Mesendoderm (in vitro differentiated cells): ENCODE results near the gene IFFO2.
A peak's percentile ranks its signal among the peaks of the same experiment; 100 is the strongest.

Experiments
- DNase-seq: peaks from one replicate; pipeline ENCODE4 v3.0.0; 2013
- H2AK5ac ChIP-seq: 2 replicates; pipeline ENCODE4 v1.6.1; 2013; ENCODE audit warnings: low read length, inconsistent platforms
- H2BK120ac ChIP-seq: 2 replicates; pipeline ENCODE4 v1.6.1; 2013; ENCODE audit warnings: low read depth, mild to moderate bottlenecking, low read length, moderate library complexity, mixed read lengths
- H2BK15ac ChIP-seq: replicated peaks from 2 replicates; pipeline ENCODE4 v1.6.1; 2013; ENCODE audit warnings: low read depth, mild to moderate bottlenecking, moderate library complexity
- H2BK5ac ChIP-seq: 2 replicates; pipeline ENCODE4 v1.6.1; 2013; ENCODE audit warnings: low read length, inconsistent platforms
- H3K18ac ChIP-seq: 2 replicates; pipeline ENCODE4 v1.6.1; 2013; ENCODE audit warnings: mild to moderate bottlenecking, low read length, mixed read lengths
- H3K23ac ChIP-seq: one replicate; pipeline ENCODE4 v1.6.1; 2013; ENCODE audit warnings: low read length
- H3K27ac ChIP-seq: 2 replicates; pipeline ENCODE4 v1.5.1; 2013; ENCODE audit warnings: low read depth, mild to moderate bottlenecking, inconsistent platforms, low read length, moderate library complexity
- H3K27me3 ChIP-seq: 2 replicates; pipeline ENCODE4 v1.6.1; 2013; ENCODE audit warnings: low read length, control low read depth, mild to moderate bottlenecking, inconsistent platforms; ENCODE audit not compliant: insufficient read depth, poor library complexity
- H3K36me3 ChIP-seq: 2 replicates; pipeline ENCODE4 v1.6.1; 2013; ENCODE audit warnings: low read length, inconsistent platforms; ENCODE audit not compliant: control insufficient read depth, insufficient read depth
- H3K4ac ChIP-seq: one replicate; pipeline ENCODE4 v1.6.1; 2013; ENCODE audit warnings: low read depth, mild to moderate bottlenecking, low read length, moderate library complexity
- H3K4me1 ChIP-seq: 2 replicates; pipeline ENCODE4 v1.6.1; 2013; ENCODE audit warnings: low read depth, low read length, inconsistent platforms; ENCODE audit not compliant: control insufficient read depth
- H3K4me2 ChIP-seq: 2 replicates; pipeline ENCODE4 v1.6.1; 2013; ENCODE audit warnings: low read length
- H3K4me3 ChIP-seq: 2 replicates; pipeline ENCODE4 v1.5.1; 2013; ENCODE audit warnings: mild to moderate bottlenecking, low read length
- H3K56ac ChIP-seq: one replicate; pipeline ENCODE4 v1.6.1; 2013; ENCODE audit warnings: low read length
- H3K79me1 ChIP-seq: 2 replicates; pipeline ENCODE4 v1.6.1; 2013; ENCODE audit warnings: low read length, inconsistent platforms
- H3K79me2 ChIP-seq: 2 replicates; pipeline ENCODE4 v1.6.1; 2013; ENCODE audit warnings: mild to moderate bottlenecking, low read length; ENCODE audit not compliant: control insufficient read depth, insufficient read depth
- H3K9ac ChIP-seq: 2 replicates; pipeline ENCODE4 v1.6.1; 2013; ENCODE audit warnings: low read length, inconsistent platforms
- H4K5ac ChIP-seq: one replicate; pipeline ENCODE4 v1.6.1; 2013; ENCODE audit warnings: low read length
- H4K8ac ChIP-seq: one replicate; pipeline ENCODE4 v1.6.1; 2013; ENCODE audit warnings: low read depth, mild to moderate bottlenecking, control low read depth, low read length, moderate library complexity
- WGBS: extraction: QIAGEN DNeasy Blood & Tissue Kit; methylation state at CpG from one replicate; pipeline ENCODE4 v1.1.7; 2013; ENCODE audit warnings: low lambda C conversion rate, missing lambda C conversion rate; ENCODE audit not compliant: insufficient coverage; ENCODE audit errors: extremely low coverage; 5-methylcytosine and 5-hydroxymethylcytosine counted together

The IFFO2 gene

GRCh38 chr1:18884727-18885126 lies 71.7 kb downstream of the IFFO2 start:
- Histone ChIP-seq H4K8ac (no peak overlapping the region), H3K23ac (no peak overlapping the region), H2AK5ac (no peak overlapping the region), H2BK15ac (no peak overlapping the region), H3K4me3 (no peak overlapping the region), H3K27ac (no peak overlapping the region), H3K4ac (no peak overlapping the region), H2BK5ac (no peak overlapping the region), H4K5ac (no peak overlapping the region), H3K56ac (no peak overlapping the region), H3K9ac (no peak overlapping the region), H3K79me2 (no peaks in the 10 kb centered on the region), H3K36me3 (no peaks in the 10 kb centered on the region), H3K79me1 (no peaks in the 10 kb centered on the region), H3K4me2 (no peak overlapping the region), H3K18ac (no peak overlapping the region), H2BK120ac (no peak overlapping the region), H3K4me1 (no peaks in the 10 kb centered on the region), H3K27me3 (no peaks in the 10 kb centered on the region)
- no CpG with 5 or more reads among the region's 6 CpGs for WGBS
- DNase-seq, result no peak

- no peaks in the 10 kb centered on the region for H3K27me3 ChIP-seq
- H3K36me3 ChIP-seq, result no peaks in the 10 kb centered on the region
- H4K8ac ChIP-seq, result no peak overlapping the region
- no peak overlapping the region for H3K4me3 ChIP-seq
- no peak overlapping the region for H3K4ac ChIP-seq
- no peak overlapping the region for H2BK15ac ChIP-seq
- no peak for DNase-seq
- H3K4me2 ChIP-seq, result no peak overlapping the region
- WGBS, result no CpG with 5 or more reads among the region's 4 CpGs
- no peak overlapping the region for H3K9ac ChIP-seq
- H2BK5ac ChIP-seq, result no peak overlapping the region
- H3K27ac ChIP-seq, result no peak overlapping the region
- H3K23ac ChIP-seq, result no peak overlapping the region
- H3K56ac ChIP-seq, result no peak overlapping the region
- H3K18ac ChIP-seq, result no peak overlapping the region
- H4K5ac ChIP-seq, result no peak overlapping the region
- no peaks in the 10 kb centered on the region for H3K79me1 ChIP-seq
- no peaks in the 10 kb centered on the region for H3K4me1 ChIP-seq
- no peaks in the 10 kb centered on the region for H3K79me2 ChIP-seq
- no peak overlapping the region for H2AK5ac ChIP-seq
- H2BK120ac ChIP-seq, result no peak overlapping the region
Observed at GRCh38 chr1:18884419-18884717, 72.1 kb downstream of the IFFO2 start.

GRCh38 chr1:18883636-18884418 lies 72.6 kb downstream of the IFFO2 start:
- Histone ChIP-seq H3K36me3 (no peaks in the 10 kb centered on the region), H3K9ac (no peak overlapping the region), H2AK5ac (no peak overlapping the region), H3K79me1 (no peaks in the 10 kb centered on the region), H3K23ac (no peak overlapping the region), H3K4me2 (no peak overlapping the region), H3K4ac (no peak overlapping the region), H3K27ac (no peak overlapping the region), H3K27me3 (no peaks in the 10 kb centered on the region), H2BK120ac (no peak overlapping the region), H3K4me3 (no peak overlapping the region), H2BK15ac (no peak overlapping the region), H3K18ac (no peak overlapping the region), H3K4me1 (no peaks in the 10 kb centered on the region), H4K5ac (no peak overlapping the region), H3K56ac (no peak overlapping the region), H2BK5ac (no peak overlapping the region), H4K8ac (no peak overlapping the region), H3K79me2 (no peaks in the 10 kb centered on the region)
- DNase-seq, result peak; percentile 79
- no CpG with 5 or more reads among the region's 14 CpGs for WGBS

GRCh38 chr1:18883079-18883478 lies 73.4 kb downstream of the IFFO2 start:
- Histone ChIP-seq H2BK5ac (no peak overlapping the region), H3K18ac (no peak overlapping the region), H2BK120ac (no peak overlapping the region), H2AK5ac (no peak overlapping the region), H3K9ac (no peak overlapping the region), H3K79me2 (no peaks in the 10 kb centered on the region), H4K5ac (no peak overlapping the region), H3K56ac (no peak overlapping the region), H3K79me1 (no peaks in the 10 kb centered on the region), H3K4me1 (no peaks in the 10 kb centered on the region), H3K4me2 (no peak overlapping the region), H4K8ac (no peak overlapping the region), H3K27ac (no peak overlapping the region), H3K36me3 (no peaks in the 10 kb centered on the region), H3K4me3 (no peak overlapping the region), H3K4ac (no peak overlapping the region), H2BK15ac (no peak overlapping the region), H3K27me3 (no peaks in the 10 kb centered on the region), H3K23ac (no peak overlapping the region)
- no peak for DNase-seq
- WGBS, result no CpG with 5 or more reads among the region's 23 CpGs

- no peaks in the 10 kb centered on the region for H3K36me3 ChIP-seq
- H3K56ac ChIP-seq, result no peak overlapping the region
- H2BK5ac ChIP-seq, result no peak overlapping the region
- H3K18ac ChIP-seq, result no peak overlapping the region
- no peaks in the 10 kb centered on the region for H3K79me1 ChIP-seq
- no peaks in the 10 kb centered on the region for H3K79me2 ChIP-seq
- H4K8ac ChIP-seq, result no peak overlapping the region
- no peak overlapping the region for H2BK15ac ChIP-seq
- no peaks in the 10 kb centered on the region for H3K27me3 ChIP-seq
- no peak for DNase-seq
- H3K9ac ChIP-seq, result no peak overlapping the region
- no peak overlapping the region for H2BK120ac ChIP-seq
- no peak overlapping the region for H3K4ac ChIP-seq
- H3K4me3 ChIP-seq, result no peak overlapping the region
- H3K27ac ChIP-seq, result no peak overlapping the region
- no peak overlapping the region for H2AK5ac ChIP-seq
- WGBS, result no CpG with 5 or more reads among the region's 8 CpGs
- H4K5ac ChIP-seq, result no peak overlapping the region
- no peak overlapping the region for H3K4me2 ChIP-seq
- H3K23ac ChIP-seq, result no peak overlapping the region
- no peaks in the 10 kb centered on the region for H3K4me1 ChIP-seq
Observed at GRCh38 chr1:18882486-18882885, 74.0 kb downstream of the IFFO2 start.
